Esophagus muscularis mucosa (tissue), 4 donors: ENCODE measurements around the gene RACGAP1. TPM values are rescaled to one million over a fixed set of nuclear protein-coding genes. Genes with fewer than 3 reads are reported as not detected.

ENCODE experiments used
- DNase-seq: peaks from one replicate; pipeline ENCODE4 v3.0.0-alpha.2; 2017; ENCODE audit errors: extremely low spot score
- H3K27ac ChIP-seq, 4 donors: fragments of 200-600 bp; sonication (generic); replicated peaks in 1 of 4; 1 replicate in 3 of 4; 2 replicates in 1 of 4; pipeline ENCODE4 v1.5.1; 2016 to 2019; ENCODE audit warnings: mild to moderate bottlenecking in 1 of 4
- H3K27me3 ChIP-seq, 4 donors: fragments of 200-600 bp; sonication (generic); one replicate each; pipeline versions ENCODE4 v1.5.1 to v1.6.0; 2016 to 2019
- H3K36me3 ChIP-seq, 4 donors: fragments of 200-600 bp; sonication (generic); one replicate each; pipeline ENCODE4 v1.5.1; 2016 to 2019
- H3K4me1 ChIP-seq, 4 donors: fragments of 200-600 bp; sonication (generic); one replicate each; pipeline ENCODE4 v1.5.1; 2016 to 2019
- H3K4me3 ChIP-seq, 4 donors: fragments of 200-600 bp; sonication (generic); 1 replicate in 2 of 4; 2 replicates in 2 of 4; pipeline ENCODE4 v1.5.1; 2016 to 2019; ENCODE audit warnings: mild to moderate bottlenecking in 4 of 4, moderate library complexity in 1 of 4
- H3K9me3 ChIP-seq, 4 donors: fragments of 200-600 bp; sonication (generic); 1 replicate in 3 of 4; 2 replicates in 1 of 4; pipeline ENCODE4 v1.5.1; 2016 to 2019
- CTCF ChIP-seq, 3 experiments: fragments of 200-600 bp in 2 of 3; fragments of 450-650 bp in 1 of 3; sonication (generic) in 2 of 3; IDR thresholded peaks; one replicate each; pipeline ENCODE4 v1.5.1; 2017 to 2019; ENCODE audit warnings: antibody characterized with exemption in 3 of 3, mild to moderate bottlenecking in 2 of 3, moderate library complexity in 1 of 3
- EP300 ChIP-seq: sonication (generic); formaldehyde crosslinking; IDR thresholded peaks from one replicate; pipeline ENCODE4 v1.6.1; 2017; ENCODE audit warnings: antibody characterized with exemption
- POLR2A ChIP-seq: fragments of 450-650 bp; IDR thresholded peaks from one replicate; pipeline ENCODE4 v1.6.1; 2017; ENCODE audit warnings: antibody characterized with exemption, moderate library complexity, mild to moderate bottlenecking, low read depth
- POLR2AphosphoS5 ChIP-seq, 2 donors: sonication (generic); formaldehyde crosslinking; IDR thresholded peaks; one replicate each; pipeline ENCODE4 v1.6.1; 2017; ENCODE audit warnings: antibody characterized with exemption in 2 of 2
- WGBS: methylation state at CpG from one replicate; pipeline ENCODE4 v1.1.5; 2018; 5-methylcytosine and 5-hydroxymethylcytosine counted together
- intact Hi-C: fragments of 100-400 bp; cut with DNase I; formaldehyde crosslinking; loops from one replicate; pipeline ENCODE4 v1.15.1; 2023
- total RNA-seq, 4 donors: library from RNA; depleted of rRNA; stranded (reverse); fragments of >200 nt; gene quantifications; one replicate each; pipeline versions ENCODE4 v1.1.0 to v1.2.1, GENCODE V29; 2016

RACGAP1 gene
- total RNA-seq, 4 donors from 2014 or later, result 10.5 to 13.3 (median 11.4) TPM

- no peak for DNase-seq
- TF ChIP-seq CTCF (IDR thresholded peaks at IDR 0.05), result no peak
- TF ChIP-seq EP300, result no peak
- TF ChIP-seq POLR2AphosphoS5 (IDR thresholded peaks at IDR 0.05), result no peak
- TF ChIP-seq POLR2A, result no peak
- Histone ChIP-seq H3K27me3 (no peaks in the 10 kb centered on the region), H3K9me3 (no peaks in the 10 kb centered on the region), H3K27ac (no peak overlapping the region), H3K36me3 (no peaks in the 10 kb centered on the region), H3K4me1 (peaks cover 5 to 11% (median 10%) of the 10 kb centered on the region in 4 donors), H3K4me3 (no peak overlapping the region)
- intact Hi-C loops, result no loop called here
- WGBS, result 95% methylated on average over 4 of the region's 5 CpGs
Observed at GRCh38 chr12:49944046-49944445, 81.2 kb downstream of the RACGAP1 start.

DNA sequence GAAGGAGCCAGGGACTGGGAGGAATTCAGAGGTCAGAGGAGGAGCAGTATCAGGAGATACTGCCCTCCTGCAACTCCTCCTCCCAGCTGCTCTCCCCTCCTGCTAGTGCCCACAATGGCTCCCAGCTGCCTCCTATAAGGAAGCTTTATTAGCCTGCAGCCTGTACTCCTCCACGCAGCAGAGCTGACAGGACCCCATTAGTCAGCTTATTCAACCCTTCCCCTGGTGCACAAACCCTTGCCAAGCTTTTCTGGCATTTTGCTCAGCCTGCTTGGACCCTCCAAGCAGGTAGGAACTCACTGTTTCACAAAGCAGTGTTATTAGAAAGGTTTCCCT, 81.7 kb downstream of the RACGAP1 start:
- H3K27me3 ChIP-seq, result no peaks in the 10 kb centered on the region
- intact Hi-C loops, result no loop called here
- peaks cover 5 to 11% (median 10%) of the 10 kb centered on the region in 4 donors for H3K4me1 ChIP-seq
- no peak for TF ChIP-seq EP300
- TF ChIP-seq POLR2AphosphoS5 (IDR thresholded peaks at IDR 0.05), result no peak
- TF ChIP-seq CTCF (IDR thresholded peaks at IDR 0.05), result no peak
- no peak for TF ChIP-seq POLR2A
- no peak overlapping the region for H3K27ac ChIP-seq
- no peaks in the 10 kb centered on the region for H3K36me3 ChIP-seq
- H3K9me3 ChIP-seq, result no peaks in the 10 kb centered on the region
- DNase-seq, result no peak
- WGBS, result 92% methylated on average over 1 of the region's 1 CpG
- H3K4me3 ChIP-seq, result no peak overlapping the region

- Histone ChIP-seq H3K27me3 (no peaks in the 10 kb centered on the region), H3K27ac (no peak overlapping the region), H3K4me1 (peaks cover 5 to 11% (median 10%) of the 10 kb centered on the region in 4 donors), H3K9me3 (no peaks in the 10 kb centered on the region), H3K36me3 (no peaks in the 10 kb centered on the region), H3K4me3 (no peak overlapping the region)
- no peak for TF ChIP-seq POLR2A
- TF ChIP-seq POLR2AphosphoS5 (IDR thresholded peaks at IDR 0.05), result no peak
- TF ChIP-seq CTCF (IDR thresholded peaks at IDR 0.05), result no peak
- no peak for TF ChIP-seq EP300
- intact Hi-C loops, result no loop called here
- WGBS, result 61% methylated on average over 8 of the region's 14 CpGs
- no peak for DNase-seq
Observed at GRCh38 chr12:49942921-49943624, 82.2 kb downstream of the RACGAP1 start.

GRCh38 chr12:49942512-49942893, 82.8 kb downstream of the RACGAP1 start:
- Histone ChIP-seq H3K27me3 (no peaks in the 10 kb centered on the region), H3K9me3 (no peaks in the 10 kb centered on the region), H3K36me3 (no peaks in the 10 kb centered on the region), H3K4me3 (no peak overlapping the region), H3K4me1 (peaks cover 5 to 11% (median 10%) of the 10 kb centered on the region in 4 donors), H3K27ac (no peak overlapping the region)
- 90% methylated on average over 3 of the region's 3 CpGs for WGBS
- intact Hi-C loops, result no loop called here
- no peak for TF ChIP-seq EP300
- TF ChIP-seq POLR2A, result no peak
- no peak for TF ChIP-seq POLR2AphosphoS5 (IDR thresholded peaks at IDR 0.05)
- DNase-seq, result no peak

DNA sequence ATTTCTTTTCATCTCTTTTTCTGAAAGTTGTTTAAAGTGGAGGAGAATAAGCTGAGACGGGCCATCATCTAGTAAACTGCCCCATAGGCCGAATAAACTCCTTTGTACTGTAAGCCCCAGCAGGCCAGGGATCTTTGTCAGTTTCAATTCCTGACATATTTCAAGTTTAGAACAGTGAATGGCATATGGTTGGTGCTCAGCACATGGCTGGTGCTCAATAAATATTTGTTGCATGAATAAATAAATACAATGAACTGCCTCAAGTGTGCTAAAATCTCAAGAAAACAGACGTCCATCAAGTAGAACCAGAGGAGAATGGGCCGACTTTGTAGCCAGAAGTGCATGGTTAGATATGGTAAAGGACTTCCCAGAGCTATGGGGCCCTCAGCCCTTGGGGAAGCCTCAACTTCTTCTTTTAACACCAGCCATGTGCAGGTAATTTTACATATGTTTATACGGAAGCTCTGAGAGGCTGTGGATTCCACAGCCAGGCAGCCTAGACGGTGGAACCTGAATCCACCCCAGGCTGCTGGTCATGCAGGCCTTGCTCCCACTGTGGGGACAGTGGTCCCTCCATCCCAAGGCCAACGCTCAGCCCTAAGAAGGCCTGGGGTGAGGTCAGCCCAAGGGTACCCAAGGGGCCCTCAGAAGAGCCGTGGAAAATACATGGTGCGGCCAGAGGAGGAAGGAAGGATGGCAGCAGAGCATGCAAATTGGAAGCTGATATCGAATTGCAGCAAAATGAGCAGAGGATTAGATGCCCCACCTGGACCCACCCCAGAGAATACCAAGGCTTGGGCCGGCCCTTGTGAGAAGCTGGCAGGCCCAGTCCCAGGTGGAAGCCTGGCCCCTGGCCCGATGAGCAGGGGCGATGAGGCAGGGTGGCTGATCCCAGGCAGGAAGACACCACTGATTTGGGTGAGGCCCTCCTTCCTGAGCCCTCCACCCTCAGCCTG, 83.5 kb downstream of the RACGAP1 start:
- H3K9me3 ChIP-seq, result no peaks in the 10 kb centered on the region
- DNase-seq, result no peak
- H3K4me1 ChIP-seq, result peaks cover 5 to 11% (median 10%) of the 10 kb centered on the region in 4 donors
- H3K27ac ChIP-seq, result no peak overlapping the region
- no peaks in the 10 kb centered on the region for H3K36me3 ChIP-seq
- WGBS, result 91% methylated on average over 13 of the region's 13 CpGs
- no peak for TF ChIP-seq EP300
- TF ChIP-seq CTCF (IDR thresholded peaks at IDR 0.05), result no peak
- no peak for TF ChIP-seq POLR2AphosphoS5 (IDR thresholded peaks at IDR 0.05)
- TF ChIP-seq POLR2A, result no peak
- H3K27me3 ChIP-seq, result no peaks in the 10 kb centered on the region
- intact Hi-C loops, result no loop called here
- H3K4me3 ChIP-seq, result no peak overlapping the region
